AG10803 (cell line): ENCODE measurements around the gene KIF5C.
A peak's percentile ranks its signal among the peaks of the same experiment; 100 is the strongest.

ENCODE experiments used
- DNase-seq: peaks from one replicate; pipeline ENCODE4 v3.0.0; 2010; ENCODE audit warnings: low read depth
- H3K4me3 ChIP-seq: 2 replicates; pipeline ENCODE4 v1.5.1; 2011; ENCODE audit warnings: mild to moderate bottlenecking, low read length, control low read depth
- CTCF ChIP-seq: conservative IDR thresholded peaks from 2 replicates; pipeline ENCODE4 v1.5.1; 2011; ENCODE audit warnings: mild to moderate bottlenecking, low read length, control low read depth, inconsistent platforms

KIF5C gene

GRCh38 chr2:149041482-149041881 lies 166.5 kb downstream of the KIF5C start:
- H3K4me3 ChIP-seq, result no peak overlapping the region
- no peak for DNase-seq
- TF ChIP-seq CTCF, result no peak

DNA sequence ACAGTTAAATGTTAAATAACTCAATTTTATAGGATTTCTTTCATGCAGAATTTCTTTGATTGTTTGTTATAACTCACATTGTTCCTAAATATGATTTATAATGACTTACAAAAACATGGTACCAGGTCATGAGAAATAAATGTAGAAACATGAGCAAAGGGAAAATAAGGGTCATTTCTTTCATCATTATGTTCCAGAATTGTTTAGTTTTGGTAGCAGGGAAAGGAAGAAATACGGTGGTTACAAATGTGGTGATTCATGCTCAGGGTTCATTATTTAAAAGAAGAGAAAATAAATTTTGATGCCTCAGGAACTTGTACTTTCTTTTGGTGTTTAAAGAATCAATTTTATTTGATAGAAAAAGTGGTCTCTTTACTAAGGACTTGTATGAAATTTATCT lies 167.9 kb downstream of the KIF5C start:
- H3K4me3 ChIP-seq, result no peak overlapping the region
- TF ChIP-seq CTCF, result no peak
- DNase-seq, result no peak

GRCh38 chr2:149044500-149044899 lies 169.5 kb downstream of the KIF5C start:
- H3K4me3 ChIP-seq, result no peak overlapping the region
- no peak for TF ChIP-seq CTCF
- DNase-seq, result no peak

DNA sequence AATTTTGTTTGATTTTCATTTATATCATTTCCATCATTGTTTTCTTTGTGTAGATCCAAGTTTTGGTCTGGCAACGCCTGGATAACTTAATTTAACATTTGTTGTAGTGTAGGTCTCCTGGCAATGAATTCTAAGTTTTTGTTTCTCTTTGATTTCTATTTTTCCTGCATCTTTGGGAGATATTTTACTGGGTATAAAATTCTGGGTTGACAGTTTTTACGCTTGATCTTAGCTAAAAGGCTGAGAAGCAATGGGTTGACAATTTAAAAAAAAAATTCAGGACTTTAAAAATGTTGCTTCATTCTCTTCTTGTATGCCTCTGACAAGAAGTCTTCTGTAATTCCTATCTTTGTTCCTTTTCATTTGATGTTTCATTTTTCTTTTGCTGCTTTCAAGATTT lies 172.1 kb downstream of the KIF5C start:
- DNase-seq, result no peak
- TF ChIP-seq CTCF, result no peak
- H3K4me3 ChIP-seq, result no peak overlapping the region

DNA sequence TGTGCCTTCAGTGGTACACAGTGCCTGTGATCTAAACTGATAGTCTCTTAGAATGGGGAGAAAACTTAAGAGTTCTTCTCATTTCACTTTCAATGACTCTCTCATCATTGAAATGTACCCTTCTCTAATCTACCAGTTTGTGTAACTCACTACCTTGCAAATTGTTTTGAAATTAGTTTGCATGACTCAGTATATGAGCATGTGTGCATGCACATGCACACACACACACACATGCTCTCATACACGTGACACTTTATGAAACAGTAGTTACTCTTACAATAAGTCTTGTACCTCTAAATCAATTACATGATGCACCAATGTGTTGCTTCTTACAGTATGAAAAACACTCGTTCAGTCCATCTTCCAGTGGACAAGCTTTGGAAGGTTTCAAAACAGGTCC lies 174.1 kb downstream of the KIF5C start:
- no peak for TF ChIP-seq CTCF
- H3K4me3 ChIP-seq, result no peak overlapping the region
- peak; percentile 81 for DNase-seq

DNA sequence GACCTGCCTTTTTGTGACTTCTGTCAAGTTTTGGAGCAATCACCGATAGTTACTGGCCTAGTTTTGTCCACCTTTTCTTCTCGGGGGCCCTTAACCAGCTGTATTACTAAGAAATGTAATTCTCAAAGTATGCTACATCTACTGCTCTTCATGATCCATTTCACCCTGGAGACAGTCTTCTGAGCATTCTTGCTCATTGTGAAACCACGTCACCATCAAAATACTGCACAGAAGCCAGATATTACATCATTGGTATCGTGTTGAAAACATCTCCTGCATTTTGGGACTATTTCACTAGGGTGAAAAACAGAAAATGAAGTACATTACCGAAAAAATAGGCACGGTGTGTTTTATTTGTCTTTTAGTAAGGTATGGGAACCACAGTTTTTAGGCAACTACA lies 175.2 kb downstream of the KIF5C start:
- no peak overlapping the region for H3K4me3 ChIP-seq
- TF ChIP-seq CTCF, result no peak
- DNase-seq, result peak; percentile 88

- H3K4me3 ChIP-seq, result no peak overlapping the region
- no peak for TF ChIP-seq CTCF
- no peak for DNase-seq
Observed at GRCh38 chr2:149055751-149056150, 180.7 kb downstream of the KIF5C start.
